ENCODE results near the gene RARS1.

Gene RARS1

DNA sequence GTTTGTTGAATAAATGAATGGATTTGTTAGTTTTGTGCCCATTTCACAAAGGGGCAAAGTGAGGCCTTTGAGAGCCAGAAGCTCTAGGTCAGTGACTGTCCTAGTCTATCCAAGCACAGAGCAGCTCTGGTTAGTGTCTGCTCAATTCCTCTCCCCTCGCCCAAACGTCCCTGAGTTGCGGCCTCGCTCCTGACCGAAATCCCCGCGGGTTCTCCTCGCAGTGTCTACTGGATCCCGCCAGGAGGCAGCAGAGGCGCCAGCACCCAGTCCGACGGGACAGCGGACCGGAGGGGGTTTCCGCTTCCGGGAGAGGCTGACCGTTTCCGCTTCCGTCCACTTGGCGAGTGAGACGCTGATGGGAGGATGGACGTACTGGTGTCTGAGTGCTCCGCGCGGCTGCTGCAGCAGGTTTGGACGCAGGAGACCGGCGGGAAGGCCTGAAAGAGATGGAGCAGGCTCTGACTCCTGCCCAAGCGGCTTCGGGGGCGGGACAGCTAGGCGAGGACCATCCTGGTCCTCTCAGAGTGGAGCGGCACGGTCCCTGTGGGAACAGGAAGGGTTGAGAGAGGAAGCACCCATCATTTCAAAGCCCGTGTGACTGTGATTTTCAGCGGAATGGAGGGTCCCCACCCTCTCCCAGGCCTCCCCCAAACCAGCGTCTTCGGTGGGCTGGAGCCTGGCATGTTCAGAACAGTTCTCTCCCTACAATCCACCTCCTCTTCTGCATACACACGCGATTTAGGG is at the start of gene RARS1:
TSS of gene RARS1 (plus strand) at position 336 of the 744 bp plus-strand sequence. CDS start at position 364, 28 bp downstream.
- DNase-seq (ENCODE audit: low read depth in 2 of 2): peak; percentile 75 to 76

DNA sequence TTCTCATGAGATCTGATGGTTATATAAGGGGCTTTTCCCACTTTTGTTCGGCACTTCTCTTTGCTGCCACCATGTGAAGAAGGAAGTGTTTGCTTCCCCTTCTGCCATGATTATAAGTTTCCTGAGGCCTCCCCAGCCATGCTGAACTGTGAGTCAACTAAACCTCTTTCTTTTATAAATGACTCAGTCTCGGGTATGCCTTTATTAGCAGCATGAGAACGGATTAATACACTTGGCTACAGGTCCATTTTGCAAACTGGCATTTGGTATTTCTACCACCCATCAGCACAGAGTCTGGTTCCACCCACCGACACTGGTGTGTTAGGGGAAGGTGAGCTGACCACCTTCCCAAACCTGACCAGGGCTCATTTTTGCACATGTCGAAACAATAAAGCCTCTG is 47.9 kb upstream of the RARS1 start:
- DNase-seq (ENCODE audit: low read depth in 2 of 2): no peak

DNA sequence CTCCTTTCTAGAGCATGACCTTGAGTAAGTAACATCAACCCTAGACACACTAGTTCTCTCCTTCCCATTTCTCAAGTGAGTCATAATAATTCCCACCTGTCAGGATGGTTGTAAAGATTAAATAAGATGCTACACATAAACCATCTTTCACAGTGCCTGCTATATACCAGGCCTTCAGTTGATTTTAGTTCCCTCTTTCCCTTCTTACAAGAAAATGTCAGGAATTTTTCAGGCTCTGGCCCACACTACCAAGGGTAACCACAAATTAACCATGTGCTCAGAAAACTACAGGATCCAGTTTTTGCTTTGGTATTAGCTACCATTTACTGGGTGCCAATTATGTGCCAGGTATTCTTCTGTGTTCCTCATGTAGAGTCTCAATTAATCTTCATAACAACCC is 42.7 kb upstream of the RARS1 start:
- no peak for DNase-seq (ENCODE audit: low read depth in 2 of 2)

DNA sequence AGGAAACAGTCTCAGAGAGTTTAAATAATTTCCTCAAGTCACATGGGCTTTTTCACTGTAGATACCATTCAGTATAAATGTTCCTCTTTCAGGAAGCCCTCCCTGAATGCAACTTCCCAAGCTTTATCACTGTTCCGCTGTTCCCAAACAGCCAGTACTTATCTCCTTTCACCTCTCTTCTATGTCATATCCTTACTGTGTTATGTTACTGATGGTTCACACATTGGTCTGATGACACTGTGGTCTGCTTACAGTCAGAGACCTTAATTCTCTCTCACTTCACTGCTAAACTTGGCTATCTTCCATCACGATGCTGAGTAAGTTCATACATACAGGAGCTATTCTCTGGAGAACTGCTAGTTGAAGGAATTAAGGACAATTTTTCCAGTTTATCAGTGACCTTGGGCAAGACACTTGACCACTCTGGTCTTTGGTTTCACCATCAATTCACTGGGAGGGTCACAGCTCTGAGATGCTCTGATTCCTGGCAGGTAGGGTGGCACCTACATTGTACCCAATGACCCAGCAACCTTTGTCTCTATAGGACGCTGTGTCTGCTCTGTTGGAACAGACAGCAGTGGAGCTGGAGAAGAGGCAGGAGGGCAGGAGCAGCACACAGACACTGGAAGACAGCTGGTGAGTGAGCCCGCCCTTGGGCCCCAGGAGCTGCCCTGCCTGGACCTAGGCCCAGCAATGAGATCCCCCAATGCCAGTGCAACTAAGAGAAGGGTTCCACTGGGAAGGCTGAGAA is 42.1 kb upstream of the RARS1 start:
- no peak for DNase-seq (ENCODE audit: low read depth in 2 of 2)

DNA sequence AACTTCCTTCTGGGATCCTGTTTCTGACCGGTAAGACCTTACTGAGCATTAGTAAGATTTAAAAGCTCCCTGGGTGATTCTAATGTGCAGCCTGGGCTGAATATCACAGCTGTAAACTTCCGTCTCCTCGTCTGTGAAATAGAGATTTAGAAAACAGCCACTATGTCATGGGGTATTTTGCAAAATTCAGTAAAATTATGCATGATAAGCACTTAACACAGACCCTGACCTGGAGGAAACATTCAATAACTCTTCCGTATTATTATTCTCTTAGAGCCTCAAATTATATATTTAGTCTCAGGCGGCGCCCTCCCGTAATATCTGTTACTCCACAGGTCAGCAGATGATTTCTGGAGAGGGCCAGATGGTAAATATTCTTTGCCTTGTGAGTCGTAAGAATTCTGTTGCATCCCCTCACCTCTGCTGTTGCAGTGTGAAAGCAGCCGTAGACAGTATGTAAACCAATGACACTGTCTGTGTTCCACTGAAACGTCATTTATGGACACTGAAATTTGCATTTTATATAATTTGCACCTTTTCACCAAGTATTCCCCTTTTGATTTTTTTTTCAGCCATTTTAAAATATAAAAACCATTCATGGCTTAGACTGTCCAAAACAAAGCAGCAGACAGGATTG is 39.2 kb upstream of the RARS1 start:
- no peak for DNase-seq (ENCODE audit: low read depth in 2 of 2)

DNA sequence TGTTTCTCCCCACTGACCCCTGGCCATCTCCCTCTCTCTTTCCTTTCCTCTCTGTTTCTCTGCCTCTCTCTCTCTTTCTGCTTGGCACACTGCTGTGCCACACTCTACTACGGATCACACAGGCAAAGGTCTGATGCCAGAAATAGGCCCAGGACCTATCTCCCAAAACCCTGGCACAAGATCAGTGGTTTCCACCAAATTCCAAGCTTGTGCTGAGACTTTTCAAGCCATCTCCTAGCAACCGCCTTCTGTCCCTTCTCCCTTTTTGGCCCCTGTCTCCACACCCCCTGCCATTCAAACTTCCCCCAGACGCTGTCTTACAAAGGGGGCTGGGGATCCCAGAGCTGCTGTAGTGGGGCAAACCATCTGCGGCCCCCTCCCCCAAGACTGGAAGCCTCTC is 38.5 kb upstream of the RARS1 start:
- no peak for DNase-seq (ENCODE audit: low read depth in 2 of 2)

DNA sequence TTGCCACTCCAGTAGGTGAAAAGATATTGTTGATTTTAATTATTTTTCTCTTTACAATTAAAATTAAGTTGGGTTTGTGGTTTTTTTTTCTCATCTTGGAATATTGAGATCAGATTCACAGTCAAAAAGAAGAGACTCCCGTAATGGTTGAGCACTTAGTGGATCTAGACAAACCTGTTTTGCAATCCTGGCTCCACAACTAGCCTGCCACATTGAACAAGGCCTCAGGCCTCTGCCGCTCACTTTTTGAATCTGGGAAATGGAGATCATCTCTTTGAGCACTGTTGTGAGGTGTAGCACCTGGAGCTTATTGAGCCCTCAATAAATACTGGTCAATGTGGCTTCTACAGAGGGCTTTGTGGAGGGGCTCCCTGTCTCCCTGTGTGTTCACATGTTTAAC is 37.1 kb upstream of the RARS1 start:
- no peak for DNase-seq (ENCODE audit: low read depth in 2 of 2)

DNA sequence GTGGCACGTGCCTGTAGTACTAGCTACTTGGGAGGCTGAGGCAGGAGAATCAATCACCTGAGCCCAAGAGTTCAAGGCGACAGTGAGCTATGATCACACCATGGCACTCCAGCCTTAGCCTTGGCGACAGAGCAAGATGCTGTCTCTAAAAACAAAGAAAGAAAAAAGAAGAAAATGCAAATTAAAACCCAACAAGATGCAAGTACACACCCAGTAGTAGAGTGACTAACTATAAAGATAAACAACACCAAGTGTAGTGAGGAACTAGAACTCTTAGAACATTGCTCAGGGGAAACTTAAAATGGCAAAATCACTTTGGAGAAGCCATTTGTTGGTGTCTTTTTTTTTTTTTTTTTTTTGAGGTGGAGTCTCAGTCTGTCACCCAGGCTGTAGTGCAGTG is 34.7 kb upstream of the RARS1 start:
- DNase-seq (ENCODE audit: low read depth in 2 of 2): no peak

DNA sequence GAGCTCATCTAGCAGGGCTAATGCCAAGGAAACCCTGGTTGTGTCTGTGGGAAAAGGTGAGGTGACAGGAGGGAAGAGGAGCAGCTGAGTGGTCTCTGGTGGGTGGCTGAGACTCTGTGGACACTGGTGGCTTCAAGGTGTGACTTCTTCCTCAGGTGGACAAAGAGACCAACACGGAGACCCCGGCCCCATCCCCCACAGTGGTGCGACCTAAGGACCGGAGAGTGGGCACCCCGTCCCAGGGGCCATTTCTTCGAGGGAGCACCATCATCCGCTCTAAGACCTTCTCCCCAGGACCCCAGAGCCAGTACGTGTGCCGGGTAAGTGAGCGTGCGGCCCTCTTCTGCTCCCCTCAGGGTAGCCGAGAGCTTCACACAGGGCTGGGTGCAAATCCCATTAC is 31.1 kb upstream of the RARS1 start:
- no peak for DNase-seq (ENCODE audit: low read depth in 2 of 2)

DNA sequence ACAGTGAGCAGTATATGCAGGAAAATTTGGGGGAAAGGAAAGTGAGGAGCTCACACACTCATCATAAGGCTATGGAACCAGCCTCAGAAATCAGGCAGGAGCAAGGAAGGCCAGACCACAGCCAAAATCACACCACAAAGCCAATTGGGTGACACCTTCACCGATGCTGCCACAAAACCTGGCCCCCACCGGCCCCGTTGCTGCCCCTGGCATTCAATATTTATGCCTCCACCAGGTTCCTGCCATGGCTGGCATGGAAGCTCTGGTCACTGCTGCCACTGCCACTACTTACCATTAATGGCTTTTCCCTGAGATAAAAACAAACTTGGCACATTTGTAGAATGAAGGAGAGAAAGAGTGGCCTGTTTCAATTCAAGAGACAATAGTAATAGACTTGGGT is 28.7 kb upstream of the RARS1 start:
- no peak for DNase-seq (ENCODE audit: low read depth in 2 of 2)

DNA sequence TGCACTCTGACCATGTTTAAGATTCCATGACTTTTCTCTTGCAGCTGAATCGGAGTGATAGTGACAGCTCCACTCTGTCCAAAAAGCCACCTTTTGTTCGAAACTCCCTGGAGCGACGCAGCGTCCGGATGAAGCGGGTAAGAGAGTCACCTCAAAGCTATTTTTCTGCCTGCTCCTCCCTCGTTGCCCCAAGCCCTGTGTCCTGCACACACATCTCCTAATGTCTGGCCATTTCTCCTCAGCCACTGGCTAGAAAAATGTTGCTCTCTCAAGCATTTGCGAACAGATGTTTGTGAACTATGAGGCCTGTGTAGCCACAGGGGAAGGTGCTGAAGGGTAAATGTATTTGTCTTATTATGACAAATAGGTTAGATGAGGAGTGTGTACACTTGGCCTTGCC is 25.7 kb upstream of the RARS1 start:
- DNase-seq (ENCODE audit: low read depth in 2 of 2): no peak

DNA sequence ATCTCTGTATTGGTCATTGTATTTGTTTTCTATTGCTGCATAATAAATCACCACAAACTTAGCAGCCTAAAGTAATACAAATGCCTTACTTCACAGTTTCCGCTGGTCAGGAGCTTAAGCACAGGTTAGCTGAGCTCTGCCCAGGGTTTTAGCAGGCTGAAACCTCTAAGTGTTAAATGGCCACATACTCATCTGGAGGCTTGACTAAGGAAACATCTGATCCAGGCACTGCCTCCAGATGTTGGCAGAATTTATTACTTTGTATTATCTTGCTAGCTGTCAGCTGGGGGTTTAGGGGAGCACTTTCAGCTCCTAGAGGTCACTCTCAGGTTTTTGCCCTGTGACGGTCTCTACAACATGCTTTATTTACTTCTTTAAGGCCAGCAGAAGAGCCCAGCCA is 23.2 kb upstream of the RARS1 start:
- DNase-seq (ENCODE audit: low read depth in 2 of 2): no peak

DNA sequence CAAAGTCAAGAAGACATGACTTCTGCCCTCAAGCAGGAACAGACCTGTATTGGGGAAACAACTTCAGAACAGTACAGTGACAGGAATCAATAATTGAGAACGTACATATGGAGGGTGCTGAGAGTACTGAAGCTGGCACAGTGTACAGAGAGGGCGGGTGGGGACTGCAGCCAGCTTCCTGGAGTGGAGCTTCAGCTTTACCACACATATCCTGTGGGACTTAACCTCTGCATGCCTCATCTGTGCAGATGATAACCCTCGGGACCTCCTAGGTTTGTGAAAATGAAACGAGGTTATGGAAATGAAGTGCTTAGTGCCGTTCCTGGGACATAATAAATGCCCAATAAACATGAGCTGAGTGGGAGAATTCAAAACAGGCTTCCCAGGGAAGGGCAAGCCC is 22.1 kb upstream of the RARS1 start:
- no peak for DNase-seq (ENCODE audit: low read depth in 2 of 2)

DNA sequence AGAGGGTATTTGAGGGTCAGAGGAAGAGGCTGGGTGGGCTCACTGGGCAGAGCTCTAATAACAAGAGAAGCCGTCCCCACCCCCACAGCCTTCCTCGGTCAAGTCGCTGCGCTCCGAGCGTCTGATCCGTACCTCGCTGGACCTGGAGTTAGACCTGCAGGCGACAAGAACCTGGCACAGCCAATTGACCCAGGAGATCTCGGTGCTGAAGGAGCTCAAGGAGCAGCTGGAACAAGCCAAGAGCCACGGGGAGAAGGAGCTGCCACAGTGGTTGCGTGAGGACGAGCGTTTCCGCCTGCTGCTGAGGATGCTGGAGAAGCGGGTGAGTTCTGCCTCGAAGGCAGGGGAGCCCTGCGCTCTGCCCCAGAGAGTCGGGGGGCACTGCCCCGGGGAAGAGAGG is 21.6 kb upstream of the RARS1 start:
- DNase-seq (ENCODE audit: low read depth in 2 of 2): no peak

DNA sequence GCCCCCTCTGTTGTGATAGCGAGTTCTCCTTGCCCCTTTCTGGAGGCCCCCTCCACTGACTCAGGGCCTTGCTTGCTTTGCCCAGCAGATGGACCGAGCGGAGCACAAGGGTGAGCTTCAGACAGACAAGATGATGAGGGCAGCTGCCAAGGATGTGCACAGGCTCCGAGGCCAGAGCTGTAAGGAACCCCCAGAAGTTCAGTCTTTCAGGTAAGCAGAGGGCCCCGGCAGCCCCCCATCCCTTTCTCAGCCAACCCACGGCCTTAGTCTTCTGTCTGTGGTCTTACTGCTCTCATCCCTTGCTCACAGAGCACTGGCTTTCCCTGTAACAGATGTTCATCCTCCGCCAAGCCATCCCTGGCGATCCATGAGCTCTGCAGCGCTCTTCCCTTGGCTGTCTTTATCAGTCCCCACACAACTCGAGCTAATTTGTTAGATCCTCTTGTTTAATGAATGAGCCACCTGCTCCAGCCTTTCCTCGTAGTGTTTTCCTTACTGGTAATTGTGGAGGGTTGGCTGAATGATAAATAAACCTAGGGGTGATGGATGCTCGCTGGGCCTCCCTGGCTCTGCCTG is 18.4 kb upstream of the RARS1 start:
- DNase-seq (ENCODE audit: low read depth in 2 of 2): no peak

DNA sequence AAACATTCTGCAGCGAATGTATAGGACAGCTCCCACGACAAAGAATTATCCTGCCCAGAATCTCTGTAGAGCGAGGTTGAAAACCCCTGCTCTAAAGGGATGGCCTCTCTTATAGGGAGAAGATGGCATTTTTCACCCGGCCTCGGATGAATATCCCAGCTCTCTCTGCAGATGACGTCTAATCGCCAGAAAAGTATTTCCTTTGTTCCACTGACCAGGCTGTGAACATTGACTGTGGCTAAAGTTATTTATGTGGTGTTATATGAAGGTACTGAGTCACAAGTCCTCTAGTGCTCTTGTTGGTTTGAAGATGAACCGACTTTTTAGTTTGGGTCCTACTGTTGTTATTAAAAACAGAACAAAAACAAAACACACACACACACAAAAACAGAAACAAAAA is 17.4 kb upstream of the RARS1 start:
- DNase-seq (ENCODE audit: low read depth in 2 of 2): no peak

DNA sequence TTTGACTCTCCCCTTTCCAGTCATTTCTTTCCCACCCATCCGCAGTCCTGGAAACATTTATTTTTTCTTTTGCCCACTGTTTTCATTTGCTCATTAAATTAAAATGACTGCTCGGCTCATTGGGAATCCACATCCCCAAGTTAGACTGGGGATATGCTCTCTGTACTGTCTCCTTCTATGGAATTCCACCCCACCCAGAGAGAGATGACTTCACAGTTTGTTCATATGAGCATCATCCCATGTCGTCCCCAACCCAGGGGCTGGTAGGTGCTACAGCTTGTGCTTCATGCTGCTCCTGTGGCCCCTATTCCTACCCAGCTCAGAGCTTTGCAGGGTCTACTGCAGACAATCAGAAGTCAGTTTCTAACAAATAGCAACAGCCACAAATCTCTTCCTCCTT is 16.5 kb upstream of the RARS1 start:
- DNase-seq (ENCODE audit: low read depth in 2 of 2): no peak

DNA sequence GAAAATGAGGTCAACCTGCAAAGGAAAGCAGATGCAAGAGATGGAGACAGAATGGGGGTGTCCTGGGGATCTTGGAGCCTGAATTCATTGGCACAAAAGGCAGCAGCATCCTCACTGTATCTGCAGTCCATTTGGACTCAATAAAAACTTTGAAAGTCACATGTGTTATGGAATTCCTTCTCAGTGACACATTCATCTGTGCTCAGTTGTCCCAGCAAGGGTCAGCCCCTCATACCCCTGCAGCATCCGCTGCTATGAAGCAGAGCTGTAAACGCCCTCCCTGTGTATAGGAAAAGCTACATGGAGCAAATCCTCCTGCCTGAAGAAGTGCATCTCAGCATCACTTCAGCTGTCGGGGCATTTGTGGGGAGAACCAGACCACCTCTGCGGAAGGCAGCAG is 14.5 kb upstream of the RARS1 start:
- no peak for DNase-seq (ENCODE audit: low read depth in 2 of 2)

DNA sequence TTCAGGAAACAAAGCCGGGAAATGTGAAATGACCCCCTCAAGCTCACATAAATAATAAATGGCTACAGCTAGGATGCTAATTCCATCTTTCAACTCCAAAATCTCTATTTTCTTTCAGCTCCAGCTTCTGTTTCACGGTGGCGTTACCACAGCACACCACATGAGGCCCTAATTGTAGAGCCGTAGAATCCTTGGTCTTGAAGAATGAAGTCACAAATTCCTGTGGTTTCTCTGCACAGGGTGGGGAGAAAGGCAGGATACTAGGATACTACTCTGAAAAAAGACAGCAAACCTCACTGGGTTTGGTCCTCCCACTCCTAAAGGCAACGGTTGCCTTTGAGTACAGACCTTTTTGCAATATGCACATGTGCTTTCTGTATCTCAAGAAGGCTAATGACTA is 13.9 kb upstream of the RARS1 start:
- DNase-seq (ENCODE audit: low read depth in 2 of 2): no peak

DNA sequence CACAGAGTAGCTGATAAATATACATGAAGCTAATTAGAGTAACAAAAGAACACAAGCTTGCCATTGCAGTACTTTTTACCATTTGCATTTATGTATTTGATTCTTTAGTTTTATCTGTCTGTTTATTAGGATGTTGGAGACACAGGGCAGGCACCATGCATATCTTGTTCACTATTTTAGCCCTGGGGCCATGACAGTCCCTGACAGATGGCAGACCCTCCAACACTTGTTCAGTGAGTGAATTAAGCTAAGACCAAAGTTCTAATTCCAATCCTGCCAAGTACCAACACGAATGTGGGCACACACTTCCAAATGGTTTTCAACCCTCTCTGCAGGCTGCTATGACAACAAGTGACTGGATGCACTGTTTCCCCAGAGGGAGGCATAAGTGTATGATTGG is 12.0 kb upstream of the RARS1 start:
- DNase-seq (ENCODE audit: low read depth in 2 of 2): no peak

DNA sequence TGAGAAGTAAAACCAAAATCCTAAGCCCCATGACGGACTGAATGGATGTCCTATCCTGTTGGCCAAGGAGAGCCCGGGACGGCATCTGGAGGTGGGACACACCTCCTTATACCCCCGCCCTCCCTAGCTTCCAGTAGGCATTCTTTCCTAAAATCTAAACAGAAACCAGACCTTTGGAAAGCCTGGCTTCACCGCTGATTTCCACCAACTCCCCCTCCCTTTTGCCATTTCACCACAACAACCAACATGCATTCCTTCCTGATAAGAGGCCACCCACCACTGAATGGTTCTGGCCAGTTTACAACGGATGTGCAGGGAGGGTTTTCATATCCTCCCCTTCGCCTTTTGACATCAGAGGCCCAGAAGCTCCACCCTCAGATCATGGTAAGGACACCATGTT is 9.2 kb upstream of the RARS1 start:
- DNase-seq (ENCODE audit: low read depth in 2 of 2): no peak

DNA sequence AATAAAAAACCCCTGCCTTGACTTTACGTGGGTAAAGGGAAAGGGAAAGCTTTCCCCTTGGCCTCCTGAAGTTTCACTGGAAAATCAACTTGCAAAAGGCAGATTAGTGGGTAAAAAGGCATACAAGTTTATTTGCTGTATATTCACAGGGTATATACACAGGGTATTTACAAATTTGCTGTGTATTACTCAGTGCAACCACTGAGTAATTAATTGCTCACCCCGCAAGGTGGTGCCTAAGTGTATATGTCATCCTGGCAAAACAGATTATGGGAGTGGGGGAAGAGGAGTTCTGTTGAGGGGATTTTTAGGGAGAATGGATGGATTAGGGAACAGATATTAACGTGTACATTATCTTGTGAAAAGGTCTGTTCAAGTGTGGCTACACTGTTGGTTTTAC is 7.1 kb upstream of the RARS1 start:
- DNase-seq (ENCODE audit: low read depth in 2 of 2): no peak

DNA sequence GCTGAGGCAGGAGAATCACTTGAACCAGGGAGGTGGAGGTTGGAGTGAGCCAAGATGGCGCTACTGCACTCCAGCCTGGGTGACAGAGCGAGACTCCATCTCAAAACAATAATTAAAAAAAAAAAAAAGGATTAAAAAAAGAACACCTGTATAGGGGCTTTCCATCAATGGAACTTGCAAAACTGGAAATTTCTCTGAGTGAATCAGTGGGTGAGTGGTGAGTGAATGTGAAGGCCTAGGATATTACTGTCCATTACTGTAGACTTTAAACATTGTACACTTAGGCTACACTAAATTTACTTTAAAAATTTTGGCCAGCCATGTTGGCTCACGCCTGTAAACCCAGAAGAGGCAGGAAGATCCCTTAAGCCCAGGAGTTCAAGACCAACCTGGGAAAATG is 5.7 kb upstream of the RARS1 start:
- DNase-seq (ENCODE audit: low read depth in 2 of 2): no peak

All from stimulated activated CD8-positive, alpha-beta memory T cell treated with anti-CD3 and anti-CD28 coated beads, Interleukin-7, amount 100 ng/mL, for 1 hour (primary cell).